Measurements from ENCODE around the gene CHDH.

DNA sequence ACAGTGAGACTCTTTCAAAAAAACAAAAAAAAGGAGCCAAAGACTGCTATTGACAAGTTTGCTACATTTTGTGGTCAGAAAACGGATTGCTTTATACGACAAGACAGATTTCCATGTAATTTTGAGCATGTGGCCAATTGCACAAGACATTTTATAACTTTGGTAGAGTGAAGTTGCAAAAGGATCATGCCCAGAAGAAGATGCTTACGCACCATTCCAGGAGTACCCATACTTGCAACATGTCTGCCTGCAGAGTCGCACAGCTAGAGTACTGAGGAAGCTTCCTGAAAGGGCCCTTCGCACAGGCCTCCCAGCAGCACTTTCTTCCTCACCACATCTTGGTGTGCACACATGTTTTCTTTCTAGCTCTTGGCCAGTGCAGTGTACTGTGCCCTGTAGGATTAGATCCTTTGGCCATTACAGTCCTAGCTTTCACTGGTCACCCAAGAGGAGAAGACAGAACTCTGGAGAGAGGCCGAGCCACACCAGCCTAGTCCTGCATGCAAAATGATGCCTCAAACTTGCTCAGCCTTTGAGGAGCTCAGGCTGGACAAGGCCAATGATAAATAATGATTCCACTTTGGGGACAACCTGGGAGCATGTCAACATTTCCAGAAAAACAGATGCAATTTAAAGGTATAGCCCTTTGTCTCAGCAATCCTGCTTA is 11.7 kb downstream of the CHDH start:
- TF ChIP-seq, protein P1, sequence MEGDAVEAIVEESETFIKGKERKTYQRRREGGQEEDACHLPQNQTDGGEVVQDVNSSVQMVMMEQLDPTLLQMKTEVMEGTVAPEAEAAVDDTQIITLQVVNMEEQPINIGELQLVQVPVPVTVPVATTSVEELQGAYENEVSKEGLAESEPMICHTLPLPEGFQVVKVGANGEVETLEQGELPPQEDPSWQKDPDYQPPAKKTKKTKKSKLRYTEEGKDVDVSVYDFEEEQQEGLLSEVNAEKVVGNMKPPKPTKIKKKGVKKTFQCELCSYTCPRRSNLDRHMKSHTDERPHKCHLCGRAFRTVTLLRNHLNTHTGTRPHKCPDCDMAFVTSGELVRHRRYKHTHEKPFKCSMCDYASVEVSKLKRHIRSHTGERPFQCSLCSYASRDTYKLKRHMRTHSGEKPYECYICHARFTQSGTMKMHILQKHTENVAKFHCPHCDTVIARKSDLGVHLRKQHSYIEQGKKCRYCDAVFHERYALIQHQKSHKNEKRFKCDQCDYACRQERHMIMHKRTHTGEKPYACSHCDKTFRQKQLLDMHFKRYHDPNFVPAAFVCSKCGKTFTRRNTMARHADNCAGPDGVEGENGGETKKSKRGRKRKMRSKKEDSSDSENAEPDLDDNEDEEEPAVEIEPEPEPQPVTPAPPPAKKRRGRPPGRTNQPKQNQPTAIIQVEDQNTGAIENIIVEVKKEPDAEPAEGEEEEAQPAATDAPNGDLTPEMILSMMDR (IDR thresholded peaks at IDR 0.05): no peak
- no peak for TF ChIP-seq POLR2A (IDR thresholded peaks at IDR 0.05)

Data from body of pancreas (tissue), 4 donors.